HG02759 (cell line): ENCODE results near the gene RELN.
"Not testable (repeated sequence)": the region's sequence is repeated elsewhere in the genome, so short reads cannot be mapped to it uniquely, and the experiment has no call there.

Experiments used
- ATAC-seq: cut with Tn5 transposase; IDR thresholded peaks from one replicate; pipeline ENCODE4 v1.9.1; 2021; ENCODE audit warnings: mild to moderate bottlenecking, moderate library complexity; ENCODE audit not compliant: unreplicated experiment

The RELN gene

DNA sequence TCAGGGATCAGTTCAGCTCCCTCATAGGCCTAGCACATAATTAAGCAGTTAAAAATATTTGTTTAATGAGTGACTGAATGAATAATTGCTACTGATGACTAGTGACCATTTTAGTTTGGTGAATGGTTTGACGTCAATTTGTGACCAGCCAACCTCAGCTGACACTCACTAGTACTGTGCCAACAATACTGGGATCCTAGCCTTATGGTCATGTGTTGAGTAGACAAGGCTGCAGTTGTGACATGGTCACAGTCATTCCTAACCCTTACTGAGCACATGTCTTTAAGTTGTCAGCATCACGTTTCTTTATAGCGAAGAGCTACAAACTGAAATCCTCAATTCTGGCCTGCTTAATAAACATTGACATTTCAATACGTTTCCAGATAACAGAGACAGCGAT is 456.5 kb downstream of the RELN start:
- ATAC-seq, result no peak

GRCh38 chr7:103528152-103528551 is 461.3 kb downstream of the RELN start:
- no peak for ATAC-seq

GRCh38 chr7:103525937-103526336 is 463.5 kb downstream of the RELN start:
- no peak for ATAC-seq

- no peak for ATAC-seq
Measured at GRCh38 chr7:103524042-103524907, 465.2 kb downstream of the RELN start.

- ATAC-seq, result no peak
Measured at GRCh38 chr7:103521937-103522336, 467.5 kb downstream of the RELN start.

DNA sequence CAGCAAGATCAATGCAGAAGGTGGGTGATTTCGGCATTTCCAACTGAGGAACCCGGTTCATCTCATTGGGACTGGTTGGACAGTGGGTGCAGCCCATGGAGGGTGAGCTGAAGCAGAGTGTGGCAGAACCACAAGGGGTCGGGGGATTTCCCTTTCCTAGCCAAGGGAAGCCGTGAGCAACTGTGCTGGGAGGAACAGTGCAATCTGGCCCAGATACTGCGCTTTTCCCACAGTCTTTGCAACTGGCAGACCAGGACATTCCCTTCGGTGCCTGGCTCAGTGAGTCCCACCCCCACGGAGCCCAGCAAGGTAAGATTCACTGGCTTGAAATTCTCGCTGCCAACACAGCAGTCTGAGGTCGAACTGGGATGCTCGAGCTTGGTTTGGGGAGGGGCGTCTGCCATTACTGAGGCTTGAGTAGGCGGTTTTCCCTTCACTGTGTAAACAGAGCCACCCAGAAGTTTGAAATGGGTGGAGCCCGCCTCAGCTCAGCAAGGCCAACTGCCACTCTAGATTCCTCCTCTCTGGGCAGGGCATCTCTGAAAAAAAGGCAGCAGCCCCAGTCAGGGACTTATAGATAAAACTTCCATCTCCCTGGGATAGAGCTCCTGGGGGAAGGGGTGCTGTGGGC is 484.8 kb downstream of the RELN start:
- ATAC-seq, result no peak

- no peak for ATAC-seq
Measured at GRCh38 chr7:103501206-103501605, 488.3 kb downstream of the RELN start.

GRCh38 chr7:103499976-103500375 is 489.5 kb downstream of the RELN start:
- no peak for ATAC-seq

- no peak for ATAC-seq
Measured at GRCh38 chr7:103487419-103487818, 502.0 kb downstream of the RELN start.

GRCh38 chr7:103486873-103487272 is 502.6 kb downstream of the RELN start:
- ATAC-seq, result not testable (repeated sequence)

- no peak for ATAC-seq
Measured at GRCh38 chr7:103480771-103481170, 508.7 kb downstream of the RELN start.

- ATAC-seq, result no peak
Measured at GRCh38 chr7:103474956-103475355, 514.5 kb downstream of the RELN start.

GRCh38 chr7:103469095-103469948 is 520.1 kb downstream of the RELN start:
- no peak for ATAC-seq

DNA sequence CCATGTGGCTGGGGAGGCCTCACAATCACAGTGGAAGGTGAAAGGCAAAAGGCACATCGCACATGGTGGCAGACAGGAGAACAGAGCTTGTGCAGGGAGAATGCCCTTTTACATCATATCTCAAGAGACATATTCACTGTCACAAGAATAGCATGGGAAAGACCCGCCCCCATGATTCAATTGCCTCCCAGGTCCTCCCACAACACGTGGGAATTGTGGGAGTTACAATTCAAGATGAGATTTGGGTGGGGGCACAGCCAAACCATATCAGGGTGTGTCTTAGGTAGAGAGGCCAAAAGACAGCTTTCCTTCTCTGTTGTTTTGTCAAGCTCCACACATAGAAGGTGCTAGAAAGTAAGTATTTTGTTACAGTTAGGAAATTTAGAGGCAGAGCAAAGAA is 522.6 kb downstream of the RELN start:
- no peak for ATAC-seq

DNA sequence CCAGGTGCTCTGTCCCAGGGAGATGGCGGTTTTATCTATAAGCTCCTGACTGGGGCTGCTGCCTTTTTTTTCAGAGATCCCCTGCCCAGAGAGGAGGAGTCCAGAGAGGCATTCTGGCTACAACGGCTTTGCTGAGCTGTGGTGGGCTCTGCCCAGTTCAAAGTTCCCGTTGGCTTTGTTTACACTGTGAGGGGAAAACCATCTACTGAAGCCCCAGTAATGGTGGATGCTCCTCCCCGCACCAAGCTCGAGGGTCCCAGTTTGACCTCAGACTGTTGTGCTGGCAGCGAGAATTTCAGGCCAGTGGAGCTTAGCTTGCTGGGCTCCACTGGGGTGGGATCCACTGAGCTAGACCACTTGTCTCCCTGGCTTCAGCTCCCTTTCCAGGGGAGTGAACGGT is 527.1 kb downstream of the RELN start:
- ATAC-seq, result no peak

GRCh38 chr7:103447073-103447960 is 542.1 kb downstream of the RELN start:
- ATAC-seq, result peak; percentile 79

DNA sequence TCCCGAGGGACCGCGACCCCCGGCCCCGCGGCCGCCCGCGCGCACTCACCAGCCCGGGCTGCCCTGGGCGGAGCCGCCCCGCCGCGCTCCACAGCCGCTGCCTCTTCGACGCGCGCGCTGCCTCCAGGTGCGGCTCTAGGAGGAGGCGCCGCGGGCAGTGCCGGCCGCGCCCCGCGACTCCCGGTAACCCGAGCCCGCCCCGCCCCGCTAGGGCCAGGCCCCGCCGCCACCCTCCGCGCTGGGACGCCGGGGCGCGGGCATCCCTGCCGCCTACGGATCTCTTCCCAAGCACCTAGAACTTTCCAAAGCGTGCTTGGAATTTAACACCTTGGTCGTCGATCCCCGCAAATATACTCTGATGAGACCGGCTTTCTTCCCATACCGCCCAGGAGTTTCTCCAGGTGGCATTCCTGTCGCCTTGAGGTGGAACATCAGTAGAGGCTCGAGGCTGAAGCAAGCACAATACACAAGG is 543.4 kb downstream of the RELN start, which contains the start of gene SLC26A5:
Gene SLC26A5, minus strand, starts transcription at position 159 of the 472 bp plus-strand sequence. CDS start 24,693 bp downstream, outside the sequence.
- peak; percentile 63 for ATAC-seq

DNA sequence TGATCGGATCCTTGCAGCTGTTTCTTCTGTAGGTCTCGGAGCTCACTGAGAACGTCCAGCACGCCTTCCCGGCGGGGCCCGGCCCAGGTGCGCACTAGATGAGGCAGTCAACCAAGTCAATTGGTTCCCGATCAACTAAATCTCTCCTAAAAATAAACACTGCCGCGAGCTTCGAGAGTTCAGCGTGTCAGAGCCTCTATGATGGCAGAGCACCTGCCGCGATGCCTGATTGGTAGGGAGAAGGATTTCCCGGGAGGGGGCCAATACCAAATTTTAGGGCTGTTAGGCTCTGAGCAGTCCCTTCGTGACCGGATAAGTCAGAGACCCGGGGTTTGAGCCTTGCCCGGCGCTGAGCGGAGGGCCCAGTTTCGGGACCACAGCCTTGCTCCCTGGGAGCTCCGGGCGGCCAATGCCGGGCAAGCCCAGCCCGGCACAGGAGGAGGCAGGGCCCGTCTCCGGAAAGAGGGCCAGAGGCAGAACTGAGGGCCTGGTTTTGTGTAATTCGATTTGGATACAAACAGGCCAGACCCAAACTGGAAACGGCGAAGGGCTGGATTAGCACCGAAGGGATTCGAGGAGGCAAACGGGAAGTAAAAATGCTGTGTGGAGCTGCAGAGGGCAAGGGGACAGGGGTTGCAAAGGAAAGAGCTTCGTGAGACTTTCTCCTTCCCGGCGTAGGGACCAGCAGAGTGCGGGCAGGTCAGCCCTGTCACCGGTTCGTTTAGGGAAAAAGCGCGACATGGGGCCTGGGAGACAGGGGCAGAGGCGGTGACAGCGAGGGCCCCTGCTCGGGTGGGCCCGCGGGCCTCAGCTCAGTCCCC is 544.0 kb downstream of the RELN start:
- peak; percentile 39 for ATAC-seq

GRCh38 chr7:103439661-103440060 is 549.8 kb downstream of the RELN start:
- no peak for ATAC-seq
